GM19023 (cell line): Measurements from ENCODE around the gene KRT36.

Experiments
- ATAC-seq: cut with Tn5 transposase; IDR thresholded peaks from one replicate; pipeline ENCODE4 v1.9.1; 2021; ENCODE audit warnings: mild to moderate bottlenecking, moderate library complexity; ENCODE audit not compliant: unreplicated experiment

Gene KRT36

DNA sequence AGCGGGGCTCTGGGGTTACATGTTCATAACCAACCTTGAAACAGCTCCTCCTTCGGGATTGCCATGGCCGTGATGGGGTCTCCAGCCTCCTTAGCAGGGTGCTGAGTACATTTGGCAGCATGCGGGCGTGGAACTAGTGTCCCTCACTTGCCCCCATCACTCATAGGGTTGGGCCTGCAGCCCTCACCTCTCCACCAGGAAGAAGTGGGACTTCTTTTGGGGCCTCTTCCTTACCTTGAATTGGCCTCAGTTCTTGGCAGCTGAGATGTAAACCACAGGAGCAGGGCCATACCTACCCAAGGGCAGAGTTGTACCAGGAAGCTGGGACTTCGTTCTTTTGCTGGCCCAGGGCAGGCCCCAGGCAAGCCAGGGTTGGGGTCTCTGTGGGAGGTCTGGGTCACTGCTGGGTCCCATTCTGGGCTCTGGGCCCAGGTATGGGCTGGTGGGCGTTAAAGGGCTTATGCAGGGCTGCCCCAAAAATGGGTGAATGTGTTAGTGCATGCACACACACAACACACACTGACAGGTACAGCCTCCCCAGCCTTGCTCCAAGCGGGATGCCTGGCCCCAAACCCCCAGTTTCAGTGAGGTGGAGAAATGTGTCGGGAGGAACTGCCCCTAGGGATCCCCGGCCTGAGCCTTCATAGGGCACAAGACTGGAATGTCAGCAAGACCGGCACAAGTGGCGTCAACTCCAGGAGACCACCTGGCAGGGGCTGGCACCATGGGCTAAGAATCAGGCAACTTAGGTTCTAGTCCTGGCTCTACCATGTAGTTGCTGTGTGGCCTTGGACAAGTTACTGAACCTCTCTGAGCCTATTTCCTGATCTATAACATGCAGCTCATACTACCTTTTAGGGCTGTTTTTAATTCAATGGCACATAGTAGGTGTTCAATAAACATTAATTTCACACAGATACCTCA is 32.9 kb upstream of the KRT36 start:
- no peak for ATAC-seq

DNA sequence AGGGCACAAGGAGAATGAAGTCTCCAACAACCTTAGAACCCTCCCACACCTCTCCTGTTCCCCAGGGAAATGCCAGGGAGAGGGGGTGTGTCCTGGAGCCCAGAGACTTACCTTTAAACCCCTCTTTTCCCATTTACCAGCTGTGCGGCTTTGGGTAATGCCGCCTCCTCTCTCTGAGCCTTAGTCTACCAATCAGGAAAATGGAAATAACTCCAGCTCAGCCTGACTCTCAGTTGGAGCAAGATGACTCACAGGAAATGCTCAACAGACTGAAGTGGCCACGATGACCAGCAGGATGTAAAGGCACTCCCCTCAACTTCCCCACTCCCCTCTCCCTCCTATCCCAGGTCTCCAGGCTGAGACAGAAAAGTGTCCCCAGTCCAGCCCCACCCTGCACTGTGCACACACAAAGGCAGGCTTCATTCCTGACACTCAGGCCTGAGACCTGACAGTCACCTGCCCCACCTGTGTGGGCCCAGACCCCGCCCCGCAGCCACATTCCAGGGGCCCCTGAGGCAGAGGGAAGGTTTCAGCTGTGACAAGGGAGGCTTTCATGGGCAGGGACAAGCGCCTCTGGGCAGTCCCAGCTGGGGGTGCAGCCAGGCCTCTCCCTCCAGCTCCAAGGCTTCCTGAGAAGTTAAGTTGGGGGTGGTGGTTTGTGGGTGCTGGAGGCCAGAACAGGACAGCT is 32.0 kb upstream of the KRT36 start:
- no peak for ATAC-seq

DNA sequence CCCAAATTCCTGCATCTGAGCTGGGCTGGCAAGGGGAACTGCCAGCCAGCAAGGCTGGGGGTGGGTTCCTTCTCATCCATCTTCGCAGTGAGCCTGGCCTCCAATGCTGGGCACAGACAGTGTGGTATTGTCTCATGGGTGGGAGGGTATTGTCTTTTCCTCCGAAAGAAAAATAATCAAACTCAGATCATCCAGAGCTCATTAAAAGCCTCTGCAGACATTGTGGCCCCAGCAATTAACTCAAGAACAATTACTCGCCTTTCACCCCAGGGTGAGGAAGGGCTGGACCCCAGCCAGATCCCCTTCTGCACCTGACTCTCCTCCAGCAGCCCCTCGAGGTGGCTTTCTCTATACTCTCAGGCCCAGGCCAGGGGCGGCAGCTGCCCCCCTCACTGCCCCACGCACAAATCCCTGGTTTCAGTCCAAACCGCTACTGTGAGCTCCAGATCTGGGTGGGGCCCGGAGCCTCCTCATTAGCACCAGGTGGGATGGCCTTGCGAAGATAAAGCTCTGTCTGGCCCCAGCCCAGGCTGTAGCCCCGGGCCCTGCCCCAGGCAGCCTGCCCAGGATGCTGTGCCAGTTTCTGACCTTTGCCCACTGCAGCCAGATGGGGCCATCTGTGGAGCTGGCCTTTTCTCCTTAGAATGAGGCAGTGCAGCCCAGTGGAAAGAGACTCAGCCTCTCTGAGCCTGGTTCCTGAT is 31.3 kb upstream of the KRT36 start:
- ATAC-seq = no peak

DNA sequence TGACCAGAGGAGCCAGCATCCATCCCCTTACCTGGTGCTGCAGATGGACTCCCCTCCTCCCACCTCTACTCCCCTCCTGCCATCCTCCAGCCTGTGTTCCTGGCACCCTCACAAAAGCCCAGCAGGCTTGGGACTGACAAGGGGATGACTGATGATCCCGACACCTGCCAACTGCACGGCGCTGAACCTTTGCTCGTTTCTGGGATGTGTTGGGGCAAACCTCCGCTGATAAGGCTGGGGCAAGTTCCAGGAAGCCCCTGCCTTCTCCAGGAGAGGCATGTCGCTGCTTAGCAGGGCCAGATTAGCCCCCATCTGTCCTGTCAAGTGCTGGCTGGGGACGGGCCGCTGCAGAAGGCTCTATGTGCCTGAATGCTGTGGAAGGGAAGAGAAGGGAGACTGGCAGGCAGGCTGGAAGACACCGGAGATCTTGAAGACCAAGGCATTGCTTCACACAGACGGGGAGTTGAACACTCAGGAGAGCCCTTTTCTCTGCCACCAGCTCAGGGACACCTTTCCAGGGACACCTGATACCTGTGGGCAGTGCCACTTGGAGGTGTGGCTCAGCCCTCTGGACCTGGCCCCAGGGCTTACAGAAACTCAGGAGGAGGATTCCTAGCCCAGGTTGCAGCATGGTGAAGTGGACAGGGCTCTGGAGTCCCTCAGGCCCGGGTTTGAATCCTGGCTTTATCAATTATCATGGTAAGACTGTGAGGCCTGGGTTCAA is 30.0 kb upstream of the KRT36 start:
- no peak for ATAC-seq

DNA sequence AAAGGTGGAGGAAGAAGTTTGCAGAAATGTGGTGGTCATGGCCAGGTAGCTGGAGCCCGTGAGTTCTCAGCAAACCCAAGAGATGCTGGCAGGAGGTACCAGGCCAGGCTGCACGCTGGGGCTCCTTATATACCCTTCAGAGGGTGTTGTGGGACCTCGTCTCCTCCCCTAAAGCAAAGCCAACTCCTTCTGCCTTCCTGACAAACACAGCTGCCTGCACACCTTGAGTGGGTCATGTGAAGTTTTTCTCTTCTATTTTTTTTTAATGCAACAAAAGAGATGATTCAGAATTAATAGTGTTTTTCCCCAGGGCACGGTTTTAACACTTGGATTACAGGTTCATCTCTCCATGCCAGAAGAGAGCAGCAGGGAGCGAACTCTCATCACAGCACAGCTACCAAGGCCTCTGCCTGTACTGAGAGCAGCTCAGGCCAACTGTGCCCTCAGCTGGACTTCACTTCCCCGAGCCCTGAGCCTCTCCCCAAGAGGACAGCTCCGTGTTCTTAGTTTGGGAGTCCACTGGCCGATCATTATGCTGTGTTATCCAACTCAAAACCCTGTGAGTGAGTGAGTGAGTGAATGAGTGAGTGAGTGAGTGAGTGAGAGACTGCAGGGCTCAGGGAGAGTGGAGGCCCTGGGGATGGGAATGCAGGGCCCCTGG is 29.2 kb upstream of the KRT36 start, which contains the start of gene KRT15:
TSS of gene KRT15 (minus strand) at position 102 of the 661 bp plus-strand sequence. CDS start at position 39, 63 bp downstream.
- no peak for ATAC-seq

DNA sequence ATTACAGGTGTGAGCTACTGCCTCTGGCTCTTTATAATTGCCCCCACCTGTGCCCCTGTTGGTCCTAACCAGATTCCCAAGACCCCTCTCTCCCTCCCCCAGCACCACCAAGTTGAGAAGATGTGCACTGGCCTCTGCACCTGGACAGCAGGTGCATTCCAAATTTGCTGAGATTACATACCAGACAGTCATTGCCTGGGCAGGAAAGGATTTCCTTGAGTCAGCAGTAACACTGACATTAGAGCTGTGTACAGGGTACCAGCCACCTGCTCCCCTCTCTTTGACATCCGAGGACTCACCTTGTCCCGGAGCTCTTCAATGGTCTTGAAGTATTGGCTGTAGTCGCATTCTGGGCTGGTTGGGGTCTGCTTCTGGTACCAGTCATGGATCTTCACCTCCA is 28.3 kb upstream of the KRT36 start:
- ATAC-seq = no peak

DNA sequence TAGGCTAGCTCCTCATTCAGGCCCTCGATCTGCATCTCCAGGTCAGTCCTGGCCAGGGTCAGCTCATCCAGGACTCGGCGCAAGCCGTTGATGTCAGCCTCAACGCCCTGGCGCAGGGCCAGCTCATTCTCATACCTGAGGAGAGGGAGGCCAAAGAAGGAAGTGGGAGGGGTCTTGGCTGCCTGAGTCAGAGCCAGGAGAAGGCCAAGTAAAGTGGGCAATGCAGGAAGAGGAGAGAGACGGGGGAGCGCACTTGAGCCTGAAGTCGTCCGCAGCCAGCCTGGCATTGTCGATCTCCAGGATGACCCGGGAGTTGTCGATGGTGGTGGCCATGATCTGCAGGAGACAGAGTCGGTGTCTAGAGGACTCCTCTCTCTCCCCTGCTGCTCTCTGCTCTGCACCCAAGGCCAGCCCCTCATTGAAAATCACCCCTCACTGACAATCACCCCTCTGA is 27.1 kb upstream of the KRT36 start:
- no peak for ATAC-seq

DNA sequence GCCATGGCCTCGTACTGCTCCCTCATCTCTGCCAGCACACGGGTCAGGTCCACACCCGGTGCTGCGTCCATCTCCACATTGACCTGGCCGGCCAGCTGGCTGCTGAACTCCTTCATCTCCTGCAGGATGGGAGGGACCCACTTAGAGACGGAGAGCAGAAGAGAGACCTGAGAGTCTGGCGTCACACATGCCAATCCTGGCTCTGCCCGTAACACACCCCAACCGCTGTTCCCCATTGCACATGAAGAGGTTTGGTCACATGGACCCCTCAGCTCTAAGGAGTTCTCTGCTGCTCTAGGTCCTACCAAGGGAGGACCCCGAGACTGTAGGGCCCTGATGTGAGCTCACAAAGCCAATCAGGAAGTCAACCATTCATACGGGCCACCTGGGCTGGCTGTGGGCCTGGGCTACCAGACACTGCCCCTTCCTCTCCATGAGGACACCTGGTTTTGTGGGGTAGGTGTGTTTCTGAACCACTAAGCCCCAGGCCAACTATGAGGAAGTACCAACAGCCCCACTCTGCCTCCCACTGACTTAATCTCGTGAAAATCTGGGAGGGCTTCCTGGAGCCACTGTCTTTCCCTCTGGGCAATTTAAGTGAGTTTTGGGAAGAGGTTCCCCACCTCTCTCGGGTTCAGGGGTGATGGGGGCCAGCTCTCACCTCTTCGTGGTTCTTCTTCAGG is 26.6 kb upstream of the KRT36 start:
- no peak for ATAC-seq

DNA sequence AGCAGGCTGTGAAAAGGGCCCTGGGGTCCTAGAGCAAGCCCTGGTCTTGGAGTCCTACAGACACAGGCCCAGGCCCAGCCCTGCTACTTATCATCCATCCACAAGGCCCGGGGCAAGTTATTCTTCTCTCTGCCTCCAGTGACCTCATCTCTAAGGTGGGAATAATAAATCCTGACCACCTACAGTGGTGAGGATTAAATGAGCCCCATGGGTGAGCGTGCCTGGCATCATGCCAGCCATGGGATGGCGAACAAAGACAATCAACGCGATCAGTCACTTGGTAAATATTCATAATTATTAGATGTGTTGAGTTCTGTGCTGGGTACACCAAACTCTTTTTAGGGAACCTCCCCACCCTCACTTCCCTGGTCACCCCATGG is 23.4 kb upstream of the KRT36 start:
- no peak for ATAC-seq

DNA sequence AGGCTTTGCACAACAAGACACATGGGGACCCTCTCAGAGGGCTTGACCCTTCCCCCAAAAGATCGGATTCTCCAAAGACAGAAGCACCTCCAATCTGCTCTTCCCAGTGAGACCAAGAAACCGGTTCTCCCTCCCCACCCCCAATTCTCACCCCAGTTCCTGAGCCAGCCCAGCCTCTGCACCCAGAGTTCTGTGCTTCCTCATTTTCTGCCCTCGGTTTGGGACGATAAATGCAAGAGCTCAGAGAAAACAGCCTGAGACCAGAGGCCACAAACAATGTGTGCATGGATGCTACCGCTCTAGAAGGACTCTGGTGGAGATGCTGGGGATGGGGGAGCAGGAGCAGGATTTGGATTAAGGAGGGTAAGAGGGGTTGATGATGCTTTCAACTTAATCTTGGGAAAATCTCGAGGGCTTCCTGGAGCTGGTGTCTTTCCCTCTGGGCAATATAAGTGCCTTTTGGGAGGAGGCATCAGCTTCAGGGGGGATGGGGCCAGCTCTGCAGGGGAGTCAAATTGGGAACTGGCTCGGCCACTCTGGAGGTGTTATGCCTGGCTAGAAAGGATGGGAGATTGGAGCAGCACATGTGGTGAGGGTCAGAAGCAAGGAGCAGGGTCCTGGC is 22.9 kb upstream of the KRT36 start:
- ATAC-seq = no peak

DNA sequence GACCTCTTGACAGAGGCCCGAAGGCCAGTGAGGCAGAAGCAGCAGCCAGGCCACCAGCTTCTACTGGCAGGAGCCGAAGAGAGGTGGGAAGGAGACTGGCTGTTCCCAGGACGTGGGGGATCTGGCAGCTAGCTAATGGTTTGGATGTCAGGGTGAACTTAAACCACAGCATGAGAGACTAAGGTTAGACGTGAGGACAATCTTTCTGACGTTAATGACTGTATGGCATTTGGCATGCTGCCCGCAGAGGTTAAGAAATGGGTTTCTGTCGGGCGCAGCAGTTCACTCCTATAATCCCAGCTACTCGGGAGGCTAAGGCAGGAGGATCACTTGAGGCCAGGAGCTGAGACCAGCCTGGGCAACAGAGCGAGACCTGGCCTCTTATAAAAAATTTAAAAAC is 22.0 kb upstream of the KRT36 start:
- ATAC-seq = no peak

DNA sequence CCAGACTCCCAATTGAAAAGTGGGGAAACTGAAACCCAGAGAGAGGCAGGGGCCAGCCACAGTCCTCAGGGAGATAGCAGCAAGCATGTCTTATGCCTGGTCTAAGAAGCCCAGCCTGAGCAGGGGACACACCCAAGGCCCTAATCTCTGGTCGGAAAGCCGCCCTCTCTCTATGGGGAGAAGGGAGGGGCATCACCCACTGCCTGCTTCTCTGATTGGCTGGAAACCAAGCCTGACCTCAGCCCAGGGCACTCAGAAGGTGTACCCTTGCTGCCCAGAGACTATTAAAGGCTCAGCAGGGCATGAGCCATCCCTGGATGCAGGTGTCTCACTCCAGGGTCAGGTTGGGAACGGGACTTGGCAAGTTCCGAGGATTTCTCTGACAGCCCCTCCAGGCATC is 21.4 kb upstream of the KRT36 start:
- no peak for ATAC-seq

DNA sequence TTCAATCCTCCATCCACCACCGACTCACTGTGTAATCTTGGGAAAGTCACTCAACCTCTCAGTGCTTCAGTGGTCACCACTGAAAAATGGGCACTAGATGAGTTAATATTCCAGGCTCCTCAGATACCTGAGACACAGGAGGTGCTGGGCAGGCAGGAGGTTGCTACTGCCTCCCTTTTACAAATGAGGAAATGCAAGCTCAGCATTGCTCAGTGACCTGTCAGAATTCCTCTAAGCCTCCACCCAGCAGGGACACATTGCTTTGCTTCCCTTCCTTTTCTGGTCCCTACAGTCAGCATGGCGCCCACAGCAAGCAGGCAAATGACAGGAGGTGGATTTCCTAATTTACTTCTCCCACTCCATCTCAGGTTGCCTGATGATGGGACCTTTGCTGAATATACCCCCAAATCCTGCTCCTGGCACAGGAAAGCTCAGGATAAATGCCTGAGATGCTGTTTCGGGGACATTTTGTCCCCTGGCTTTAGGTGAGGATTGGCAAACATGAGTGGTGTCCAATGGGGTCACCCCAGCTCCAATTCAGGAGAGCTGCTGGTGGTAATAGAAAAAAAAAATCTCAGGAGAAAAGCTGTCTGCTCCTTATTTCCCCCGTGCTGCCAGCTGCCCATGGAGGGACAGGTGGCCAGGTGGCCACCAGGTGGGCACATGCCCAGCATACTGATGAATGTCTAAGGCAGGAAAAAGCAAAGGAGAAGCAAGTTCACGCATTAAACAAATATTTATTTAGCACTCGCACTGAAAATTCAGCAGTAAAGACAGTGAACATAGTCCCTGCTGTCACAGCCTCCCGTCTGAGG is 20.7 kb upstream of the KRT36 start:
- no peak for ATAC-seq

DNA sequence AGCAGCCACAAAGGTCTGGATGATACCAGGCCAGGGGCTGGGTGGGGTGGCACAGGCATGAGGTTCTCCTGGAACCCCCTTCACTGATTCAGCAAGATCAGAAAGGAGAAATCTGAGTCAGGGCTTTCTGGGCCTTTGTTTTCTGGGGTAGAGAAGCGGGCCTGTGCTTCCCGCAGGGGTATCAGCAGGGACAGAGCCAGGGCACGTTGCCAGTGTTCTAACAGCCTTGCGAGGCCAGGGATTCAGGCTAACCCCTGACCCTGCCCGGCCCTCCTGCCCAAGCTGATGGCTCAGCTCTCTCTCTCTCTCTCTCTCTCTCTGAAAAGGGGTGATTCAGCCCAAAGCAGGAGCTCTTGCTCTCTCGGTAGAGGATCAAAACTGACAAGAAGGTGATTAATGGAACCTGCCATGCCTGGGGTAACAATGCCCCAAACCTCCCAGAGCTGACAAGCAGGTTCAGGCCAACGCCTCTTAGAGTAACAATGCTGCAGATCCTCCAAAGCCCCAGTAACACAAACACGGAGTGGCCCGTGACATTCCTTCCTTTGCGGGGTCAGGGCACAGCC is 17.7 kb upstream of the KRT36 start:
- ATAC-seq = no peak

DNA sequence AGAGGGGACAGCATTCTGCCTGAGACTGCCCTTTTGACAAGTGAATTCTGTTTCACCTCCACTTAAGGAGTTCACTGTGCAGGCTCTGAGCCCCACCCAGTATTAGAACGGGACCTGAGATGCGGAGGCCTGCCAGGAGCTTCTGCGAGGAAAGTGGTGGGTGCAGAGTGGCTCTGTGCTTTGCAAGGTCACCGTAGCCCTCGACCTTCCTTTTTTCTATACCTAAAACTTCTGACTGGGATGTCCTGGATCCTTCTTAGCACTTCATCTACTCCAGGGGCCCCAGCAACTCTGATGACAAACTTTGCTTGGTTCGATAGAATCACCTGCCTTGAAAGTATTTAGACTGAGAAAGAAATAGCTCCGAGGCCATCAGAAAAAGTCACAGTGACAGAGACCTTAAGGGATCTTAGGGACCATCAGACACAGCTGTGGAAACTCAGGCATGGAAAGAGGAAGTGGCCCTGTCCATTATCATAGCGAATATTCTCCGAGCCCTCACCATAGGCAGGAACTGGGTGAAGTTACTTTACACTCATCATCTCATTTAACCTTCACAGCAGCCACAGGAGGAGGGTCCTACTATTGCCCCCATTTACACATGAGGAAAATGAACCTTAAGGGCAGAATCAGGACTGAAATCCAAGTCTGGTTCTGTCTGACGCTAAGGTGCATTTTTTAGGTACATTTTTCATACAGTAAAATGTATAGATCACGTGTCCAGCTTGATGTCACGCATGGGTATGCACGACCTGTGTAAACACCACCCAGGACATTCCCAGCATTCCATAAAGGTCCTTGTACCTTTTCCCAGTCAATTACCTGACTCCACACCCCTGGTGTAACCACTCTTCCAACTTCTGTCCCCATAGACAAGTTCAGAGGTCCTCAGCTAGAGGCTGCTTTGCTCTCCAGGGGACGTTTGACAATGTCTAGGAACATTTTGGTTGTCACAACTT is 16.4 kb upstream of the KRT36 start:
- ATAC-seq = no peak

DNA sequence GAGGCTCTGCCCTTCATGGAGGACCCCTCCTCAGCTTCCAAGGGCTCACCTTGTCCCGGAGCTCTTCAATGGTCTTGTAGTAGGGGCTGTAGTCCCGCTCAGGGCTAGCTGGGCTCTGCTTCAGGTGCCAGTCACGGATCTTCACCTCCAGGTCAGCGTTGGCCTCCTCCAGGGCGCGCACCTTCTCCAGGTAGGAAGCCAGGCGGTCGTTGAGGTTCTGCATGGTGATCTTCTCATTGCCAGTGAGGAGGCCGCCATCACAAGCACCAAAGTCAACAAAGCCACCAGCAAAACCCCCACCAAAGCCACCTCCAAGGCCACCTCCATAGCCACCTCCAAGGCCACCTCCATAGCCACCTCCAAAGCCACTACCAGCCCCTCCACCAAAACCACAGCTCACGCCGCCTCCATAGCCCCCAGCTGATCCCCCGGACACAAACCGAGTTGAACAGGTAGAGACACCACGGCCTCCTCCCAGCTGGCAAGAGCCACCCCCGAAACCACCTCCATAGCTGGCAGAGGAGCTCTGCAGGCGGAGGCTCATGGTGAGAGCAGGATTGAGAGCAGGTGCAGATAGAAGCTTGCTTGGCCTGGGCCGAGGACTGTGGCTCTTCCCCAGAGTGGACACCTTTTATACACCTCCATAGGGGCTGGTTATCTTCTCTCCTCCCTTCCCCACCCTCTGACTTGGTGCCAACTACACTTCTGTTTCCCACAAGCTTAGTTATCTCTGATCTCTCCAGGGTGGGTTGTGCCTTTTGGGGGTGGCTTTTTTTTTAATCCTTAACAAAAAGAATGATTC is 15.5 kb upstream of the KRT36 start, which contains the start of gene KRT13:
TSS of gene KRT13 (minus strand) at position 606 of the 802 bp plus-strand sequence. CDS start at position 544, 62 bp downstream.
- ATAC-seq = no peak
